ENCODE results near the gene UCP2.
"Not testable (repeated sequence)": the region's sequence is repeated elsewhere in the genome, so short reads cannot be mapped to it uniquely, and the experiment has no call there.

The UCP2 gene

DNA sequence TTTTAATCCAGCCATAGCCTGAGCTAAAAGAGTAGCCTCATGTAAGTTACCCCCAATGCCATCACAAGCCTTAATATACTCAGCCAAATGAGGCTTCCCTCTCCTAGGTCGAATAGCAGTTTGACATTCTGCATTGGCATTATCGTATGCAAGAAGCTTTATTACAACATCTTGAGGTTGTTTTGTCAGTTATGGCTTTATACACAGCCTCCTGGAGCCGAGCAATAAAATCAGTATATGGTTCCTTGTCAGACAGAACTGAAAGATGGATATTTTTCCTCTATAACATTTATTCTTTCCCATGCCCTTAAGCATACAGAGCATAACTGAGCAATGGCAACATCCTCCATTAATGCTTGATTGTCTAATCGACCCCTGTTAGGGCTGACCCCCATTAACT is 37.2 kb downstream of the UCP2 start:
- H3K4me3 ChIP-seq (ENCODE audit: low read depth, low read length) = no peak overlapping the region
- TF ChIP-seq, protein P1, sequence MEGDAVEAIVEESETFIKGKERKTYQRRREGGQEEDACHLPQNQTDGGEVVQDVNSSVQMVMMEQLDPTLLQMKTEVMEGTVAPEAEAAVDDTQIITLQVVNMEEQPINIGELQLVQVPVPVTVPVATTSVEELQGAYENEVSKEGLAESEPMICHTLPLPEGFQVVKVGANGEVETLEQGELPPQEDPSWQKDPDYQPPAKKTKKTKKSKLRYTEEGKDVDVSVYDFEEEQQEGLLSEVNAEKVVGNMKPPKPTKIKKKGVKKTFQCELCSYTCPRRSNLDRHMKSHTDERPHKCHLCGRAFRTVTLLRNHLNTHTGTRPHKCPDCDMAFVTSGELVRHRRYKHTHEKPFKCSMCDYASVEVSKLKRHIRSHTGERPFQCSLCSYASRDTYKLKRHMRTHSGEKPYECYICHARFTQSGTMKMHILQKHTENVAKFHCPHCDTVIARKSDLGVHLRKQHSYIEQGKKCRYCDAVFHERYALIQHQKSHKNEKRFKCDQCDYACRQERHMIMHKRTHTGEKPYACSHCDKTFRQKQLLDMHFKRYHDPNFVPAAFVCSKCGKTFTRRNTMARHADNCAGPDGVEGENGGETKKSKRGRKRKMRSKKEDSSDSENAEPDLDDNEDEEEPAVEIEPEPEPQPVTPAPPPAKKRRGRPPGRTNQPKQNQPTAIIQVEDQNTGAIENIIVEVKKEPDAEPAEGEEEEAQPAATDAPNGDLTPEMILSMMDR (IDR thresholded peaks at IDR 0.05; ENCODE audit: low read depth, low read length) = no peak

GRCh38 chr11:73944901-73945300 is 37.7 kb downstream of the UCP2 start:
- no peak overlapping the region for H3K4me3 ChIP-seq (ENCODE audit: low read depth, low read length)
- TF ChIP-seq, protein P1 (IDR thresholded peaks at IDR 0.05; ENCODE audit: low read depth, low read length) = no peak

GRCh38 chr11:73944085-73944484 is 38.6 kb downstream of the UCP2 start:
- no peak overlapping the region for H3K4me3 ChIP-seq (ENCODE audit: low read depth, low read length)
- TF ChIP-seq, protein P1 (IDR thresholded peaks at IDR 0.05; ENCODE audit: low read depth, low read length) = no peak

DNA sequence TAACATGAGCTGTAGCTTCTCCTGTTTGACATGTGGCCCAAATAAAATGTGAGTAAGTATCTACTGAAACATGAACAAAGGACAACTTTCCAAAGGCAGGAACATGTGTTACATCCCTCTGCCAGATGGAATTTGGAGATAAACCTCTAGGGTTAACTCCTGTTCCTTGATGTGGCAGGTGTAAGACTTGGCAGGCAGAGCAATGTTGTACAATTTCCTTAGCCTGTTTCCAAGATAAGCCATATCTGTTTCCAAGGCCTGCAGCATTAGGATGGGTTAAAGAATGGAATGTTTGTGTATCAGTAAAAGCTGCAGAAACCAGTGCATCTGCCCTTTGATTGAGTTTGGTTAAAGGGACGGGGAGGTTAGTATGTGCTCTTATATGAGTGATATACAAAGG is 40.6 kb downstream of the UCP2 start:
- TF ChIP-seq, protein P1 (IDR thresholded peaks at IDR 0.05; ENCODE audit: low read depth, low read length) = no peak

GRCh38 chr11:73940801-73941570 is 41.7 kb downstream of the UCP2 start:
- TF ChIP-seq, protein P1 (IDR thresholded peaks at IDR 0.05; ENCODE audit: low read depth, low read length) = no peak

More for the DNA sequence above, 40.6 kb downstream of the UCP2 start:
- H3K4me3 ChIP-seq (ENCODE audit: low read depth, low read length) = no peak overlapping the region

DNA sequence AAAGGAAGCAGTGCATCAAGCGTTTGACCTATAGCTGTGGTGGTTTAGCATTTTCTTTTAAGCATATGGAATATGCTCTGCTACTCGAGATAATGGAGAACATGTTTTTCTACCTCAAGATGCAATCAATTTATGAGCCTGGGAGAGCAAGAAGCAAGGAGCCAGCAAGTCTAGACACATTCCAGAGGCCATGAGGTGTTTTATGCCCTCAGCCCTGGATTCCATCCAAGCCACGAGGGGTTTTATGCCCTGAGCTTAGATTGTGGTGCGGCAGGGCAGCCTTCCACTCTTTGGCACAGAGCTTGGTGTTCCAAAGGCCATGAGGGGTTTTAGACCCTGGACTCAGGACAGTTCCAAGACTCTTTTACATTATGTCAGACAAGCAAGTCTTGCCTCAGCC is 43.5 kb downstream of the UCP2 start:
- no peak overlapping the region for H3K4me3 ChIP-seq (ENCODE audit: low read depth, low read length)
- TF ChIP-seq, protein P1 (IDR thresholded peaks at IDR 0.05; ENCODE audit: low read depth, low read length) = no peak

More at GRCh38 chr11:73940801-73941570, 41.7 kb downstream of the UCP2 start:
- H3K4me3 ChIP-seq (ENCODE audit: low read depth, low read length) = no peak overlapping the region

GRCh38 chr11:73936047-73936446 is 46.6 kb downstream of the UCP2 start:
- not testable (repeated sequence) for H3K4me3 ChIP-seq (ENCODE audit: low read depth, low read length)

GRCh38 chr11:73932781-73933180 is 49.9 kb downstream of the UCP2 start:
- H3K4me3 ChIP-seq (ENCODE audit: low read depth, low read length) = no peak overlapping the region
- TF ChIP-seq, protein P1 (IDR thresholded peaks at IDR 0.05; ENCODE audit: low read depth, low read length) = no peak

Data from WI38 (cell line).